Esophagus squamous epithelium (tissue), 5 donors: ENCODE data around the gene ZER1. TPM values are rescaled to one million over a fixed set of nuclear protein-coding genes. Genes with fewer than 3 reads are reported as not detected.
A peak's percentile ranks its signal among the peaks of the same experiment; 100 is the strongest.

Experiments used
- DNase-seq: peaks from one replicate; lab custom pipeline; 2025; lab: John Stamatoyannopoulos, UW
- H3K27ac ChIP-seq, 4 donors: fragments of 200-600 bp; sonication (generic); one replicate each; pipeline ENCODE4 v1.5.1; 2016 to 2019; ENCODE audit warnings: mild to moderate bottlenecking in 1 of 4
- H3K27me3 ChIP-seq, 4 donors: fragments of 200-600 bp; sonication (generic); 1 replicate in 3 of 4; 2 replicates in 1 of 4; pipeline versions ENCODE4 v1.5.1 to v1.6.0; 2017 to 2021; ENCODE audit warnings: antibody characterized with exemption in 1 of 4
- H3K36me3 ChIP-seq, 3 donors: fragments of 200-600 bp; sonication (generic); one replicate each; pipeline ENCODE4 v1.5.1; 2016 to 2019
- H3K4me1 ChIP-seq, 3 donors: fragments of 200-600 bp; sonication (generic); one replicate each; pipeline ENCODE4 v1.5.1; 2017 to 2019
- H3K4me3 ChIP-seq, 4 donors: fragments of 200-600 bp; sonication (generic); 1 replicate in 3 of 4; 2 replicates in 1 of 4; pipeline ENCODE4 v1.5.1; 2016 to 2019; ENCODE audit warnings: mild to moderate bottlenecking in 2 of 4, moderate library complexity in 1 of 4
- H3K9me3 ChIP-seq, 3 donors: fragments of 200-600 bp; sonication (generic); one replicate each; pipeline ENCODE4 v1.5.1; 2016 to 2019
- POLR2A ChIP-seq, 4 donors: fragments of 450-650 bp; IDR thresholded peaks; one replicate each; pipeline ENCODE4 v1.6.1; 2017; ENCODE audit warnings: antibody characterized with exemption in 4 of 4, mild to moderate bottlenecking in 4 of 4, moderate library complexity in 3 of 4
- WGBS, 2 donors: methylation state at CpG; one replicate each; pipeline ENCODE4 v1.1.5; 2018; 5-methylcytosine and 5-hydroxymethylcytosine counted together
- intact Hi-C: fragments of 100-400 bp; cut with DNase I; formaldehyde crosslinking; loops from one replicate; pipeline ENCODE4 v1.15.0; 2022
- total RNA-seq, 4 donors: library from RNA; depleted of rRNA; stranded (reverse); fragments of >200 nt; gene quantifications; one replicate each; pipeline ENCODE4 v1.1.0, GENCODE V29; 2016
- TF ChIP-seq, protein P1 (sequence below), 6 experiments: fragments of 450-650 bp in 4 of 6; fragments of 200-600 bp in 2 of 6; sonication (generic) in 2 of 6; IDR thresholded peaks; one replicate each; pipeline ENCODE4 v1.5.1; 2016 to 2019; ENCODE audit warnings: antibody characterized with exemption in 6 of 6, mild to moderate bottlenecking in 4 of 6, moderate library complexity in 4 of 6
- donor health status: DM: yes; HTN: yes; CAD: no.

Gene ZER1
- 10 to 100 TPM; 20.1 to 51.4 (median 29.0) TPM for total RNA-seq

DNA sequence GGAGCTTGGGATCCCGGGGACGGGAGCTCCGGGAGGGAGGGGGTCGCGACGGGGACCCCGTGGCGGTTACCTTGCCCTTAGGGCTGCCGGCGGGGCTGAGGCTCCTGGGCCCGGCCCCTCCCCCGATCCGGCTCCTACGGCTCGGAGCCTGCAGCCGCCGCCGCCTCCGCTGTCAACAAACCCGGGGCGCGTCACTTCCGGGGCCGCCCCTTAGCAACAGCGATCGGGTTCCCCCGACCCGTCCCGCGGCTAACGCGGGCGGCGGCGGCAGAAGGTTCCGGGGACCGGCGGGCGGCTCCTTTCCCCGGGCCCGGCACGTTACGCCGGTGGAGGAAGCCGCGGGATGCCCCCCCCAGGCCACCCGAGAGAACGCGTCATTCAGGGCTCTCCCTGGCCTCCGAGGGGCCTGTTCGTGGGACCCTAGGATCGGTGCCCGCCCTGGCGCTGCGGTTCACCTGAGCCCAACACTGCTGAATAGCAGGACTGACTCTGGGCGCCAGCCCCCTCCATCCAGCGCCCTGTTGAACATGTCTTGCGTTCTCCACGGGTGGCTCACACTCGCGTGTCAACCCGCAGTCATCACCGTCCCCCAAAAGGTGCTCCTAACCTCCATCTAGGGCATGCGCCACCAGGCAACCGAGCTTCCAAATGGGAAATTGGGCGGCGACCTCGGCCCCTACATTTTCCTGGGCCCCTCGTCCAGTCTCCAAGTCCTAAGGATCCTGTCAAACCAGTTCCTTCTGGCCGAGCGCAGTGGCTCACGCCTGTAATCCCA, at the start of gene ZER1:
ZER1 (minus strand) TSS at position 183 of the 775 bp plus-strand sequence. CDS start 16,362 bp downstream, outside the sequence.
- DNase-seq, result peak; percentile 71
- peak within 1 kb of the TSS; percentile 83 to 99 (median 90) for H3K4me3 ChIP-seq
- peaks cover 17 to 37% (median 22%) of the 10 kb centered on the region in 3 donors for H3K4me1 ChIP-seq
- WGBS, 2 donors, result 0 to 1% methylated on average over 3 to 12 of the region's 72 CpGs
- peak in 3 of 4 donors; percentile 73 to 84 (median 75) for TF ChIP-seq POLR2A (IDR thresholded peaks at IDR 0.05)
- TF ChIP-seq, protein P1, sequence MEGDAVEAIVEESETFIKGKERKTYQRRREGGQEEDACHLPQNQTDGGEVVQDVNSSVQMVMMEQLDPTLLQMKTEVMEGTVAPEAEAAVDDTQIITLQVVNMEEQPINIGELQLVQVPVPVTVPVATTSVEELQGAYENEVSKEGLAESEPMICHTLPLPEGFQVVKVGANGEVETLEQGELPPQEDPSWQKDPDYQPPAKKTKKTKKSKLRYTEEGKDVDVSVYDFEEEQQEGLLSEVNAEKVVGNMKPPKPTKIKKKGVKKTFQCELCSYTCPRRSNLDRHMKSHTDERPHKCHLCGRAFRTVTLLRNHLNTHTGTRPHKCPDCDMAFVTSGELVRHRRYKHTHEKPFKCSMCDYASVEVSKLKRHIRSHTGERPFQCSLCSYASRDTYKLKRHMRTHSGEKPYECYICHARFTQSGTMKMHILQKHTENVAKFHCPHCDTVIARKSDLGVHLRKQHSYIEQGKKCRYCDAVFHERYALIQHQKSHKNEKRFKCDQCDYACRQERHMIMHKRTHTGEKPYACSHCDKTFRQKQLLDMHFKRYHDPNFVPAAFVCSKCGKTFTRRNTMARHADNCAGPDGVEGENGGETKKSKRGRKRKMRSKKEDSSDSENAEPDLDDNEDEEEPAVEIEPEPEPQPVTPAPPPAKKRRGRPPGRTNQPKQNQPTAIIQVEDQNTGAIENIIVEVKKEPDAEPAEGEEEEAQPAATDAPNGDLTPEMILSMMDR (IDR thresholded peaks at IDR 0.05), result no peak
- H3K27ac ChIP-seq, result peak within 1 kb of the TSS; percentile 96 to 100 (median 98)
- H3K27me3 ChIP-seq, result no peaks in the 10 kb centered on the region
- peaks cover 0 to 13% (median 0%) of the 10 kb centered on the region in 3 donors for H3K36me3 ChIP-seq
- peaks cover 0 to 4% (median 0%) of the 10 kb centered on the region in 3 donors for H3K9me3 ChIP-seq
- intact Hi-C loops, result no loop called here

DNA sequence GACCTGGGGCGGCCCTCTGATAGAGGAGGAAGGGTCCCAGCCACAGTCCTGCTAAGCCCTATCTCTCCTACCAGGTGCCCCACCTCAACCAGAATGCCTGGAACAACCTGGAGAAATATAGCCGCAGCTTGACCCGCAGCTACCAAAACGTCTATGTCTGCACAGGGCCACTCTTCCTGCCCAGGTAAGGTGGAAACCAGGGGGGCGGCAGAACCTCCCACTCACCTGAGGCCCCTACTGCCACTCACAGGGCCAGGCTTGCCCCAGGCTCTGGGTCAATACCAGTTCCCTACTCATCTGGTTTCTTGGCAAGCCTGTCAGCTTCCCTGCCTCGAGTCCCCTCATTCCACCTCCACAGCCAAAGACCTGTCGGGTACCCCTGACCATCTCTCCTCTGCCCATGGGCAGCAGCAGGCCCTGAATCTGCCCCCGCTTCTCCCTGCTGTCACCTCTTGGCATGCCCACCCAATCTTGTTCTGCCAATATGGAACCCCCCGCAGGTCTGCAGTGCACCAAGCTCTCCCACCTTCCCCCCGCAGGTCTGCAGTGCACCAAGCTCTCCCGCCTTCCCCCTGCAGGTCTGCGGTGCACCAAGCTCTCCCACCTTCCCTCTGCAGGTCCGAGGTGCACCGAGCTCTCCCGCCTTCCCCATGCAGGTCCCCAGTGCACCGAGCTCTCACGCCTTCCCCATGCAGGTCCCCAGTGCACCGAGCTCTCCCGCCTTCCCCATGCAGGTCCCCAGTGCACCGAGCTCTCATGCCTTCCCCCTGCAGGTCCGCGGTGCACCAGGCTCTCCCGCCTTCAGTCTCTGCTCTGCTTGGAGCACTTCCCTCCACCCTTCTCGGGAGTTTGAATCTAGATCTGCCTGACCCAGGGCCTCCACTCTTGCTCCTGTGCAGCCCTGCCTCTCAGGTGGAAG, 49.2 kb upstream of the ZER1 start:
- H3K4me1 ChIP-seq, result peaks cover 15 to 29% (median 16%) of the 10 kb centered on the region in 3 donors
- no peak for DNase-seq
- H3K27me3 ChIP-seq, result no peaks in the 10 kb centered on the region
- intact Hi-C loops, result no loop called here
- 82 to 89% methylated on average over 18 of the region's 24 CpGs for WGBS, 2 donors
- peaks cover 25 to 54% (median 26%) of the 10 kb centered on the region in 3 donors for H3K36me3 ChIP-seq
- H3K4me3 ChIP-seq, result no peak overlapping the region
- no peaks in the 10 kb centered on the region for H3K9me3 ChIP-seq
- TF ChIP-seq, protein P1 (IDR thresholded peaks at IDR 0.05), result no peak
- no peak for TF ChIP-seq POLR2A (IDR thresholded peaks at IDR 0.05)
- no peak overlapping the region for H3K27ac ChIP-seq

DNA sequence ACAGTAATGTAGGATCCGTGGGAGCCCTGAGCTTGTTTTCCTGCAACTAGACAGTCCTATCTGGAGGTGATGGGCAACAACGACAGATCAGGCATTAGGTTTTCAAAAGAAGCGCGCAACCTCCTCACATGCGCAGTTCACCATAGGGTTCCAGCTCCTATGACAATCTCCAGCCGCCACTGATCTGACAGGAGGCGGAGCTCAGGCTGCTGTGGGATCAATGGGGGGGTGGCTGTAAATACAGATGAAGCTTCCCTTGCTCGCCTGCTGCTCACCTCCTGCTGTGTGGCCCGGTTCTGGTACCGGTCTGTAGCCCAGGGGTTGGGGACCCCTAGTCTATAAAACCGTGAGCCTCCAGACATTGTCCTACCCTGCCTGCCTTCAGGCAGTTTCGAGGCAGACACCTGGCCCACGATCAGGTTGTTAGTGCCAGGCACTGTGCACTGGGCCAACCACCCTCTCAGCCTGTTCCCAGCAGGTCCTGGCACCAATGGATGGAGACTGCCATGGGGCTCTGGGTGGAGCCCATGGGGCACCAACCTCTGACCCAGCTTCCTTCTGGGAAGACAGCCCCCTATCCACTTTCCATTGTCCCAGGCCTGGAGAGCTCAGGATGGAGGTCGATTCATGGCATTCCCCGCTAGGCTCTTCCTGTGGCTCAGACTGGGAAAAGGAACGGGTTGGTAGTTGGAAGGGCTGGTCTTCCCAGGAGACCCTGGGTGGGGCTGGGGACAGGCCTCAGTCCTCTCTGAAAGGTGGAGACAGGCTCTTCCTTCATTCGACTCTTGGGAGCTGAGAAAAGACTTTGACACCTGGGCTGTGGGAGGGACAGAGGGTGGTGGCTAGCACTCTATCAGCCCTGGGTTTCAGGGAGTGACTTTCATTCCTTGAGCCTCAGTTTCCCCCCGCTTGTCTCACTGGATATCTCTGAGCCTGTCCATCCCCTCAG, 48.3 kb upstream of the ZER1 start:
- H3K9me3 ChIP-seq, result no peaks in the 10 kb centered on the region
- no peak for TF ChIP-seq POLR2A (IDR thresholded peaks at IDR 0.05)
- TF ChIP-seq, protein P1 (IDR thresholded peaks at IDR 0.05), result no peak
- H3K36me3 ChIP-seq, result peaks cover 20 to 45% (median 21%) of the 10 kb centered on the region in 3 donors
- intact Hi-C loops, result no loop called here
- no peak for DNase-seq
- peak overlapping the region in 3 of 4 donors; percentile 65 to 89 (median 75) for H3K4me3 ChIP-seq
- H3K4me1 ChIP-seq, result peaks cover 15 to 29% (median 16%) of the 10 kb centered on the region in 3 donors
- WGBS, 2 donors, result 15 to 62% methylated on average over 10 to 12 of the region's 18 CpGs
- peak overlapping the region in 2 of 4 donors; percentile 86 to 95 for H3K27ac ChIP-seq
- H3K27me3 ChIP-seq, result no peaks in the 10 kb centered on the region

DNA sequence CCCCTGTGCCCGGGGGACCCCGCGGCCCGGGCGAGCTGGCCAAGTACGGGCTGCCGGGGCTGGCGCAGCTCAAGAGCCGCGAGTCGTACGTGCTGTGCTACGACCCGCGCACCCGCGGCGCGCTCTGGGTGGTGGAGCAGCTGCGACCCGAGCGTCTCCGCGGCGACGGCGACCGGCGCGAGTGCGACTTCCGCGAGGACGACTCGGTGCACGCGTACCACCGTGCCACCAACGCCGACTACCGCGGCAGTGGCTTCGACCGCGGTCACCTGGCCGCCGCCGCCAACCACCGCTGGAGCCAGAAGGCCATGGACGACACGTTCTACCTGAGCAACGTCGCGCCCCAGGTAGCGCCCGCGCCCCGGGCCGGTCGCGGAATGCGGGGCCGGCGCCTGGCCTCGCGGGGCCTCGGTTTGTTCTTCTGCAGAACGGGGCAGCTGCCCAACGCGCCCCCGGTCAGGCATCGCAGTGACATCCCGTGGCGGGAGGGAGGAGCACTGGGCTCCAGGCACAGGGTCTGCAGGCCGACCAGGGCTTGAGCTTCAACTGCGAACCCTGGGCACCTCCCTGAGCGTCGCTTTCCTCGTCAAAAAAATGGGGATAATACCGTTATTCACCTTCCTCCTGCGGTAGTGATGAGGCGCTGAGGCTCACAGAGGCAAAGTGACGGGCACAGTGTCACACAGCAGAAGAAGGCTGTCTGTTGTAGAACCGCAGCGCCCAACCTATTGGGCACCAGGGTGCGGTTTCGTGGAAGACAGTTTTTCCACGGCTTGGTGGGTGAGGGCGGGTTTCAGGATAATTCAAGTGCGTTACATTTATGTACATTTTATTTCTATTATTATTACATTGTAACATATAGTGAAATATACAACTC, 47.4 kb upstream of the ZER1 start:
- Histone ChIP-seq H3K27me3 (no peaks in the 10 kb centered on the region), H3K9me3 (no peaks in the 10 kb centered on the region), H3K4me3 (peak overlapping the region; percentile 60 to 89 (median 70)), H3K36me3 (peaks cover 14 to 36% (median 20%) of the 10 kb centered on the region in 3 donors), H3K27ac (peak overlapping the region; percentile 86 to 95 (median 90)), H3K4me1 (peaks cover 15 to 29% (median 16%) of the 10 kb centered on the region in 3 donors)
- intact Hi-C loops, result no loop called here
- WGBS, 2 donors, result 48 to 62% methylated on average over 7 to 8 of the region's 90 CpGs
- no peak for DNase-seq
- TF ChIP-seq, protein P1 (IDR thresholded peaks at IDR 0.05), result no peak
- TF ChIP-seq POLR2A (IDR thresholded peaks at IDR 0.05), result no peak
